Measurements from ENCODE around the gene EHD4. TPM values are rescaled to one million over a fixed set of nuclear protein-coding genes. Genes with fewer than 3 reads are reported as not detected.

Gene EHD4
- total and polyA plus RNA-seq, 2 donors (not counting 3 experiments of a cell fraction or from before 2014, with no cell fraction given) = 96.7 to 128 TPM

DNA sequence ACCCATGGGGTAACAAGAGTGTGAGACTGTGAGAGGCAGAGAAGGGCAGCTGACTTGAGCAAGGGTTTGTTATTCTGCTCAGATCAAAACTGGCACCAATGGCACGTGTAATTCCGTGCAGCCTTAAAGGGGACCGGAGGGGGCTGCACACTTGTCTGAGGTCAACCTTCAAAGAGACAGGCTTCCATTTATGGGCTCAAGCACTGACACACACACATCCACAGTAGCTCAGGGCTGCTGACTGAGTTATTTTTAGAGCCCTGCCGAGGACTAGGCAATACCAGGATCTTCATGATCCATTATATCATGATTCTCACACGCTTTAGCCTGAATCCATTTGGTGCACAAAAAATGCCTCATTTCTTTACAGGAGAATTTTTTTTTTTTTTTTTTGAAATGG, 57.9 kb downstream of the EHD4 start:
- no peak for FAIRE-seq
- dilution Hi-C loops (cut with MboI; ENCODE audit: extremely low pct_ligation_motif_present, low sequenced_read_pairs) (no loop called here), intact Hi-C loops (cut with micrococcal nuclease) (loop anchor here (10.0 kb wide), 1 partner anchor 140 kb away; no protein-coding TSS in a partner anchor)
- Histone ChIP-seq H3K27ac (ENCODE audit: insufficient read depth, low read depth, low read length) (no peak overlapping the region), H3K27me3 (ENCODE audit: control insufficient read depth in 2 of 2, insufficient read depth in 2 of 2, low read length in 2 of 2) (no peaks in the 10 kb centered on the region), H3K4me3 (replicated peaks in 1 of 3; ENCODE audit: insufficient read depth in 1 of 3, low read depth in 1 of 3, low read length in 3 of 3) (no peak overlapping the region), H3K36me3 (ENCODE audit: control insufficient read depth in 2 of 2, extremely low read depth in 1 of 2, insufficient read depth in 2 of 2, low read length in 2 of 2) (peaks cover 31 to 37% of the 10 kb centered on the region in 2 experiments), H3K9me1 (replicated peaks; ENCODE audit: control insufficient read depth, extremely low read depth, insufficient read depth, low read length) (no peaks in the 10 kb centered on the region), H3K9ac (replicated peaks; ENCODE audit: extremely low read depth, insufficient read depth, low read length) (no peak overlapping the region), H2AFZ (ENCODE audit: low read depth, low read length) (no peak overlapping the region), H3K9me3 (replicated peaks; ENCODE audit: control insufficient read depth, insufficient read depth, low read length) (no peaks in the 10 kb centered on the region), H3K79me2 (ENCODE audit: control insufficient read depth, insufficient read depth, low read length) (peaks cover 91% of the 10 kb centered on the region), H4K20me1 (replicated peaks; ENCODE audit: control insufficient read depth, extremely low read depth, insufficient read depth, low read length) (no peaks in the 10 kb centered on the region), H3K4me2 (ENCODE audit: insufficient read depth, low read length) (no peak overlapping the region), H3K4me1 (ENCODE audit: control insufficient read depth, extremely low read depth, insufficient read depth, low read length) (peaks cover 22% of the 10 kb centered on the region)
- CTCF ChIA-PET = interaction anchor here (0.9 kb wide), 1 partner anchor 23 kb away, joined by 3 read pairs; no protein-coding TSS in a partner anchor
- DNase-seq (ENCODE audit: low read depth, low spot score) = no peak
- POLR2A ChIA-PET = no interaction called here
- TF ChIP-seq MYC (IDR thresholded peaks at IDR 0.05; ENCODE audit: low read depth, low read length) (no peak), EZH2 (IDR thresholded peaks at IDR 0.05; ENCODE audit: borderline replicate concordance, low read depth, low read length, severe bottlenecking) (no peak), POLR2AphosphoS5 (IDR thresholded peaks at IDR 0.05; ENCODE audit: insufficient read depth, low read depth, low read length) (no peak), FOS (IDR thresholded peaks at IDR 0.05; ENCODE audit: borderline replicate concordance, insufficient read depth, low read length) (no peak), POLR2A (IDR thresholded peaks at IDR 0.05; ENCODE audit: low read depth, low read length) (no peak), GATA2 (IDR thresholded peaks at IDR 0.05; ENCODE audit: insufficient read depth, insufficient read length, low read depth, low read length) (no peak), JUN (IDR thresholded peaks at IDR 0.05; ENCODE audit: borderline replicate concordance, insufficient read depth, insufficient read length, low read depth) (no peak)
- TF ChIP-seq, protein P1, sequence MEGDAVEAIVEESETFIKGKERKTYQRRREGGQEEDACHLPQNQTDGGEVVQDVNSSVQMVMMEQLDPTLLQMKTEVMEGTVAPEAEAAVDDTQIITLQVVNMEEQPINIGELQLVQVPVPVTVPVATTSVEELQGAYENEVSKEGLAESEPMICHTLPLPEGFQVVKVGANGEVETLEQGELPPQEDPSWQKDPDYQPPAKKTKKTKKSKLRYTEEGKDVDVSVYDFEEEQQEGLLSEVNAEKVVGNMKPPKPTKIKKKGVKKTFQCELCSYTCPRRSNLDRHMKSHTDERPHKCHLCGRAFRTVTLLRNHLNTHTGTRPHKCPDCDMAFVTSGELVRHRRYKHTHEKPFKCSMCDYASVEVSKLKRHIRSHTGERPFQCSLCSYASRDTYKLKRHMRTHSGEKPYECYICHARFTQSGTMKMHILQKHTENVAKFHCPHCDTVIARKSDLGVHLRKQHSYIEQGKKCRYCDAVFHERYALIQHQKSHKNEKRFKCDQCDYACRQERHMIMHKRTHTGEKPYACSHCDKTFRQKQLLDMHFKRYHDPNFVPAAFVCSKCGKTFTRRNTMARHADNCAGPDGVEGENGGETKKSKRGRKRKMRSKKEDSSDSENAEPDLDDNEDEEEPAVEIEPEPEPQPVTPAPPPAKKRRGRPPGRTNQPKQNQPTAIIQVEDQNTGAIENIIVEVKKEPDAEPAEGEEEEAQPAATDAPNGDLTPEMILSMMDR (IDR thresholded peaks at IDR 0.05; ENCODE audit: extremely low read depth in 1 of 2, insufficient read depth in 1 of 2, low read depth in 1 of 2, low read length in 2 of 2) = no peak
- TF ChIP-seq, protein P2, sequence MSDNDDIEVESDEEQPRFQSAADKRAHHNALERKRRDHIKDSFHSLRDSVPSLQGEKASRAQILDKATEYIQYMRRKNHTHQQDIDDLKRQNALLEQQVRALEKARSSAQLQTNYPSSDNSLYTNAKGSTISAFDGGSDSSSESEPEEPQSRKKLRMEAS (IDR thresholded peaks at IDR 0.05; ENCODE audit: insufficient read depth, insufficient read length) = no peak
- no TSS peak for BruUV-seq (replicated peaks)
